Panc1 (cell line): ENCODE measurements around the gene POU4F1. TPM values are rescaled to one million over a fixed set of nuclear protein-coding genes. Genes with fewer than 3 reads are reported as not detected.

Source experiments
- ATAC-seq: fragments of 200-7000 bp; cut with Tn5 transposase; 2 replicates; pipeline ENCODE4 v1.9.1; 2020; ENCODE audit warnings: mild to moderate bottlenecking, moderate library complexity
- BruUV-seq: library from RNA; stranded (reverse); fragments of 400-500 nt; replicated peaks from 2 replicates; lab custom pipeline; 2021; lab: Mats Ljungman, UMichigan
- CTCF ChIA-PET: fragments of 300-600 bp; sonication (Branson Sonifier 250); formaldehyde crosslinking; loops from one replicate; lab custom pipeline; 2022; ENCODE audit warnings: antibody characterized with exemption; lab: Charles Lee
- POLR2A ChIA-PET: fragments of 300-600 bp; sonication (Branson Sonifier 250); formaldehyde crosslinking; loops from one replicate; lab custom pipeline; 2022; ENCODE audit warnings: antibody characterized with exemption; lab: Charles Lee
- DNase-seq: peaks from one replicate; pipeline ENCODE4 v3.0.0-alpha.2; 2010; ENCODE audit warnings: low read depth, low spot score
- H3K27ac ChIP-seq: 2 replicates; pipeline ENCODE4 v1.5.1; 2011; ENCODE audit warnings: mild to moderate bottlenecking, low read length, inconsistent platforms
- H3K27me3 ChIP-seq: fragments of 200-500 bp; sonication (Bioruptor generic); 2 replicates; pipeline ENCODE4 v1.6.0; 2014; ENCODE audit warnings: low read length, inconsistent platforms; ENCODE audit not compliant: control insufficient read depth, insufficient read depth
- H3K36me3 ChIP-seq: fragments of 200-500 bp; sonication (Bioruptor generic); 2 replicates; pipeline ENCODE4 v1.5.1; 2014; ENCODE audit warnings: inconsistent platforms, mild to moderate bottlenecking, low read length, moderate library complexity; ENCODE audit not compliant: control insufficient read depth, insufficient read depth
- H3K4me1 ChIP-seq: 2 replicates; pipeline ENCODE4 v1.5.1; 2011; ENCODE audit warnings: inconsistent platforms, mild to moderate bottlenecking, low read length, moderate library complexity; ENCODE audit not compliant: control insufficient read depth, insufficient read depth
- H3K4me3 ChIP-seq, 2 experiments: 2 replicates each; pipeline ENCODE4 v1.5.1; 2011 to 2012; ENCODE audit warnings: low read depth in 2 of 2, low read length in 2 of 2, mild to moderate bottlenecking in 2 of 2, inconsistent platforms in 1 of 2, moderate library complexity in 1 of 2
- H3K9me3 ChIP-seq: fragments of 200-500 bp; sonication (Bioruptor generic); 2 replicates; pipeline ENCODE4 v1.5.1; 2014; ENCODE audit warnings: low read depth, mild to moderate bottlenecking, inconsistent platforms, low read length, moderate library complexity; ENCODE audit not compliant: control insufficient read depth, insufficient read depth
- POLR2AphosphoS5 ChIP-seq: IDR thresholded peaks from 2 replicates; pipeline ENCODE4 v1.6.1; 2012; ENCODE audit warnings: mild to moderate bottlenecking, low read depth, low read length, moderate library complexity
- SIN3A ChIP-seq: IDR thresholded peaks from 2 replicates; pipeline ENCODE4 v1.6.1; 2012; ENCODE audit warnings: low read depth, mild to moderate bottlenecking, low read length, moderate library complexity, borderline replicate concordance; ENCODE audit not compliant: insufficient read depth
- TCF7L2 ChIP-seq: IDR thresholded peaks from 2 replicates; pipeline ENCODE4 v1.6.1; 2011; ENCODE audit warnings: mild to moderate bottlenecking, low read depth, low read length, inconsistent platforms
- in situ Hi-C: cut with HindIII; loops from 2 replicates; pipeline ENCODE4 v1.10.0; 2016; ENCODE audit warnings: low sequenced_read_pairs, low pct_unique_long_range_greater_than_20kb
- intact Hi-C: fragments of 100-400 bp; cut with micrococcal nuclease; formaldehyde crosslinking; loops from one replicate; pipeline ENCODE4 v1.10.0; 2022; ENCODE audit not compliant: unreplicated experiment
- total RNA-seq: library from RNA; stranded (reverse); gene quantifications from one replicate; pipeline ENCODE4 v1.2.1, GENCODE V29; 2021; ENCODE audit not compliant: unreplicated experiment
- TF ChIP-seq, protein P1 (sequence below): fragments of 450-650 bp; IDR thresholded peaks from 2 replicates; pipeline ENCODE4 v1.5.1; 2017; ENCODE audit warnings: mild to moderate bottlenecking
- TF ChIP-seq, protein P2 (sequence below), 2 experiments: IDR thresholded peaks; 2 replicates each; pipeline ENCODE4 v1.6.1; 2011 to 2012; ENCODE audit warnings: low read depth in 2 of 2, control low read depth in 1 of 2, low read length in 1 of 2, mild to moderate bottlenecking in 1 of 2, moderate library complexity in 1 of 2; ENCODE audit not compliant: insufficient read depth in 1 of 2

POU4F1 gene
- total RNA-seq, 1 experiment from 2014 or later: not detected

DNA sequence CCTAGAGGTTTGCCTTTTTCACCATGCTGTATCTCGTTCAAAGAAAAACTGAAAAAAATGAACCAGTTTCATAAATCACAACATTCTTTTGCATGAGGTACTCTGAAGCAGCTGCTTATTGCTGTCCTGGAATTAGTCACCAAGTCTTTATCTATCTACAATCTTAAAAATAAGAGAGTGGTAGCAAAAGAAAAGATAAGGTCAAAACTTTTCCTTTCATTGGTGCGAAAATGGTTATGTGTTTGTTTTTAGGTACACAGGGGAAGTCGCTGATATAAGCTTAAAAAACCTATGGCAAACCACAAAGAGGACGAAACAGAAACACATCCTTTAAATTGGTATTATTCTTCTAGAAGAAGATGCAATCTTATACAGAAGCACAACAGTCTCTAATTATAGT, 34.9 kb upstream of the POU4F1 start:
- TF ChIP-seq, protein P1, sequence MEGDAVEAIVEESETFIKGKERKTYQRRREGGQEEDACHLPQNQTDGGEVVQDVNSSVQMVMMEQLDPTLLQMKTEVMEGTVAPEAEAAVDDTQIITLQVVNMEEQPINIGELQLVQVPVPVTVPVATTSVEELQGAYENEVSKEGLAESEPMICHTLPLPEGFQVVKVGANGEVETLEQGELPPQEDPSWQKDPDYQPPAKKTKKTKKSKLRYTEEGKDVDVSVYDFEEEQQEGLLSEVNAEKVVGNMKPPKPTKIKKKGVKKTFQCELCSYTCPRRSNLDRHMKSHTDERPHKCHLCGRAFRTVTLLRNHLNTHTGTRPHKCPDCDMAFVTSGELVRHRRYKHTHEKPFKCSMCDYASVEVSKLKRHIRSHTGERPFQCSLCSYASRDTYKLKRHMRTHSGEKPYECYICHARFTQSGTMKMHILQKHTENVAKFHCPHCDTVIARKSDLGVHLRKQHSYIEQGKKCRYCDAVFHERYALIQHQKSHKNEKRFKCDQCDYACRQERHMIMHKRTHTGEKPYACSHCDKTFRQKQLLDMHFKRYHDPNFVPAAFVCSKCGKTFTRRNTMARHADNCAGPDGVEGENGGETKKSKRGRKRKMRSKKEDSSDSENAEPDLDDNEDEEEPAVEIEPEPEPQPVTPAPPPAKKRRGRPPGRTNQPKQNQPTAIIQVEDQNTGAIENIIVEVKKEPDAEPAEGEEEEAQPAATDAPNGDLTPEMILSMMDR: no peak
- TF ChIP-seq POLR2AphosphoS5 (no peak), TCF7L2 (no peak), SIN3A (no peak)
- TF ChIP-seq, protein P2, sequence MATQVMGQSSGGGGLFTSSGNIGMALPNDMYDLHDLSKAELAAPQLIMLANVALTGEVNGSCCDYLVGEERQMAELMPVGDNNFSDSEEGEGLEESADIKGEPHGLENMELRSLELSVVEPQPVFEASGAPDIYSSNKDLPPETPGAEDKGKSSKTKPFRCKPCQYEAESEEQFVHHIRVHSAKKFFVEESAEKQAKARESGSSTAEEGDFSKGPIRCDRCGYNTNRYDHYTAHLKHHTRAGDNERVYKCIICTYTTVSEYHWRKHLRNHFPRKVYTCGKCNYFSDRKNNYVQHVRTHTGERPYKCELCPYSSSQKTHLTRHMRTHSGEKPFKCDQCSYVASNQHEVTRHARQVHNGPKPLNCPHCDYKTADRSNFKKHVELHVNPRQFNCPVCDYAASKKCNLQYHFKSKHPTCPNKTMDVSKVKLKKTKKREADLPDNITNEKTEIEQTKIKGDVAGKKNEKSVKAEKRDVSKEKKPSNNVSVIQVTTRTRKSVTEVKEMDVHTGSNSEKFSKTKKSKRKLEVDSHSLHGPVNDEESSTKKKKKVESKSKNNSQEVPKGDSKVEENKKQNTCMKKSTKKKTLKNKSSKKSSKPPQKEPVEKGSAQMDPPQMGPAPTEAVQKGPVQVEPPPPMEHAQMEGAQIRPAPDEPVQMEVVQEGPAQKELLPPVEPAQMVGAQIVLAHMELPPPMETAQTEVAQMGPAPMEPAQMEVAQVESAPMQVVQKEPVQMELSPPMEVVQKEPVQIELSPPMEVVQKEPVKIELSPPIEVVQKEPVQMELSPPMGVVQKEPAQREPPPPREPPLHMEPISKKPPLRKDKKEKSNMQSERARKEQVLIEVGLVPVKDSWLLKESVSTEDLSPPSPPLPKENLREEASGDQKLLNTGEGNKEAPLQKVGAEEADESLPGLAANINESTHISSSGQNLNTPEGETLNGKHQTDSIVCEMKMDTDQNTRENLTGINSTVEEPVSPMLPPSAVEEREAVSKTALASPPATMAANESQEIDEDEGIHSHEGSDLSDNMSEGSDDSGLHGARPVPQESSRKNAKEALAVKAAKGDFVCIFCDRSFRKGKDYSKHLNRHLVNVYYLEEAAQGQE (IDR thresholded peaks at IDR 0.05; ENCODE audit: insufficient read depth in 1 of 2, low read depth in 2 of 2, low read length in 1 of 2): no peak
- no peaks in the 10 kb centered on the region for H3K9me3 ChIP-seq
- H3K27me3 ChIP-seq: no peaks in the 10 kb centered on the region
- no peak overlapping the region for H3K4me3 ChIP-seq
- no peaks in the 10 kb centered on the region; the same call in 1 of the 2 replicates for H3K36me3 ChIP-seq
- no TSS peak for BruUV-seq
- ChIA-PET POLR2A (no interaction called here), CTCF (no interaction called here)
- intact Hi-C loops (no loop called here), in situ Hi-C loops (no loop called here)
- no peak for ATAC-seq
- no peaks in the 10 kb centered on the region for H3K4me1 ChIP-seq
- no peak for DNase-seq
- H3K27ac ChIP-seq: no peak overlapping the region

DNA sequence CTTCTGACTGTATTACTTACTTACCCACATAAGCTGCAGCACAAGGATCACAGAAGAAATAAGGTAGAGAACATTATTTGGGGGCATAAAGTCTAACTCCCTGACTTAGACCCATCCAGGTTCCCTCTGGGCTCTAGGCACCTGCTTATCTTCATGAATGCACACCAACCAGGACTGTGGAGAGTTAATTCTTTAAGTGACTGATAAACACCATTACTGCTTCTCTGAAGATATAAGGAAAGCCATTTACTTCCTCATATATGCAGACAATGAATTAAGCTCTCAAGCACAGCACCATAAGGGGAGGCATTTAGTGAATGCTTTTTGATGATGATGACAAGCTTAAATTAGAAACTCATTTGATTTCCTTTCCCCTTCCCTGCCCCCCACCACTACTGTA, 33.1 kb upstream of the POU4F1 start:
- no peaks in the 10 kb centered on the region for H3K9me3 ChIP-seq
- DNase-seq (no peak), ATAC-seq (no peak)
- in situ Hi-C loops: no loop called here
- H3K4me3 ChIP-seq: no peak overlapping the region
- intact Hi-C loops: no loop called here
- no TSS peak for BruUV-seq
- no peaks in the 10 kb centered on the region; the same call in 1 of the 2 replicates for H3K36me3 ChIP-seq
- no peaks in the 10 kb centered on the region for H3K4me1 ChIP-seq
- CTCF ChIA-PET: no interaction called here
- no peaks in the 10 kb centered on the region for H3K27me3 ChIP-seq
- H3K27ac ChIP-seq: no peak overlapping the region
- TF ChIP-seq, protein P1: no peak
- TF ChIP-seq SIN3A (no peak), TCF7L2 (no peak), POLR2AphosphoS5 (no peak)
- TF ChIP-seq, protein P2 (IDR thresholded peaks at IDR 0.05; ENCODE audit: insufficient read depth in 1 of 2, low read depth in 2 of 2, low read length in 1 of 2): no peak
- POLR2A ChIA-PET: no interaction called here
